GM19372 (cell line): Measurements from ENCODE around the gene SRGAP1.
"Not testable (repeated sequence)": the region's sequence is repeated elsewhere in the genome, so short reads cannot be mapped to it uniquely, and the experiment has no call there.

Experiments used
- ATAC-seq: cut with Tn5 transposase; IDR thresholded peaks from one replicate; pipeline ENCODE4 v1.9.1; 2021; ENCODE audit warnings: mild to moderate bottlenecking, low read depth, moderate library complexity; ENCODE audit not compliant: unreplicated experiment

The SRGAP1 gene

GRCh38 chr12:64070454-64070853 lies 226.0 kb downstream of the SRGAP1 start:
- no peak for ATAC-seq

GRCh38 chr12:64072916-64073575 lies 228.5 kb downstream of the SRGAP1 start:
- ATAC-seq: no peak

- ATAC-seq: not testable (repeated sequence)
These were observed 232.1 kb downstream of the SRGAP1 start for GRCh38 chr12:64076565-64076964.

- ATAC-seq: no peak
These were observed 233.4 kb downstream of the SRGAP1 start for GRCh38 chr12:64077922-64078321.

GRCh38 chr12:64080319-64081007 lies 236.0 kb downstream of the SRGAP1 start:
- no peak for ATAC-seq

GRCh38 chr12:64081008-64081404 lies 236.5 kb downstream of the SRGAP1 start:
- no peak for ATAC-seq

GRCh38 chr12:64082116-64082515 lies 237.6 kb downstream of the SRGAP1 start:
- ATAC-seq: no peak

- no peak for ATAC-seq
These were observed 238.4 kb downstream of the SRGAP1 start for GRCh38 chr12:64082866-64083268.

GRCh38 chr12:64083285-64084210 lies 239.0 kb downstream of the SRGAP1 start:
- no peak for ATAC-seq

- ATAC-seq: no peak
These were observed 240.7 kb downstream of the SRGAP1 start for GRCh38 chr12:64085154-64085553.

- ATAC-seq: no peak
These were observed 241.5 kb downstream of the SRGAP1 start for GRCh38 chr12:64085996-64086395.

- ATAC-seq: no peak
These were observed 242.4 kb downstream of the SRGAP1 start for GRCh38 chr12:64086946-64087345.

- no peak for ATAC-seq
These were observed 243.3 kb downstream of the SRGAP1 start for GRCh38 chr12:64087761-64088160.

GRCh38 chr12:64088431-64089349 lies 244.2 kb downstream of the SRGAP1 start:
- ATAC-seq: no peak

- no peak for ATAC-seq
These were observed 245.5 kb downstream of the SRGAP1 start for GRCh38 chr12:64090047-64090446.

GRCh38 chr12:64091186-64091585 lies 246.7 kb downstream of the SRGAP1 start:
- no peak for ATAC-seq

GRCh38 chr12:64092507-64093196 lies 248.2 kb downstream of the SRGAP1 start:
- ATAC-seq: no peak

- no peak for ATAC-seq
These were observed 249.2 kb downstream of the SRGAP1 start for GRCh38 chr12:64093689-64094088.

GRCh38 chr12:64097366-64098105 lies 253.0 kb downstream of the SRGAP1 start:
- no peak for ATAC-seq
